Measurements from ENCODE around the gene SLC7A5.
"Not testable (repeated sequence)": the region's sequence is repeated elsewhere in the genome, so short reads cannot be mapped to it uniquely, and the experiment has no call there.

SLC7A5 gene

GRCh38 chr16:87834005-87834667, 35.2 kb downstream of the SLC7A5 start:
- no peak for DNase-seq (ENCODE audit: low read depth)

DNA sequence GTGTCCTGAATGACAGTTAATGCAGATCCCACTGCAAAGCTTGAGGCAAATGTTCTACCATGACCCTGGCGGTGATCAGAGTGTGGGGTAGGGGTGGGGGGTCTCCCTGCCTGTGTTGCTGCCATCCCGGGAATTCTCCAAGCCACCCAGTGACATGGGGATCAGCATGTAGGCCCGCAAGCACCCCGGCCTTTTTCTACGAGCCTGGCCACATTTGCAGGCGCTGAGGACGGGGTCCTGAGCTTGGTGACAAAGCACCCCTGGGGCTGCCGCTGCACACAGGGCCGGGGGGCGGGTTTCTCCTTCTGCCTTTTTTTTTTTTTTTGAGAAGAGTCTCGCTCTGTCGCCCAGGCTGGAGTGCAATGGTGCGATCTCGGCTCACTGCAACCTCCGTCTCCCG, 35.8 kb downstream of the SLC7A5 start:
- DNase-seq (ENCODE audit: low read depth): no peak

GRCh38 chr16:87832741-87833502, 36.4 kb downstream of the SLC7A5 start:
- DNase-seq (ENCODE audit: low read depth): no peak

GRCh38 chr16:87832137-87832527, 37.2 kb downstream of the SLC7A5 start:
- DNase-seq (ENCODE audit: low read depth): no peak

- DNase-seq (ENCODE audit: low read depth): no peak
Measured at GRCh38 chr16:87831421-87832136, 37.7 kb downstream of the SLC7A5 start.

DNA sequence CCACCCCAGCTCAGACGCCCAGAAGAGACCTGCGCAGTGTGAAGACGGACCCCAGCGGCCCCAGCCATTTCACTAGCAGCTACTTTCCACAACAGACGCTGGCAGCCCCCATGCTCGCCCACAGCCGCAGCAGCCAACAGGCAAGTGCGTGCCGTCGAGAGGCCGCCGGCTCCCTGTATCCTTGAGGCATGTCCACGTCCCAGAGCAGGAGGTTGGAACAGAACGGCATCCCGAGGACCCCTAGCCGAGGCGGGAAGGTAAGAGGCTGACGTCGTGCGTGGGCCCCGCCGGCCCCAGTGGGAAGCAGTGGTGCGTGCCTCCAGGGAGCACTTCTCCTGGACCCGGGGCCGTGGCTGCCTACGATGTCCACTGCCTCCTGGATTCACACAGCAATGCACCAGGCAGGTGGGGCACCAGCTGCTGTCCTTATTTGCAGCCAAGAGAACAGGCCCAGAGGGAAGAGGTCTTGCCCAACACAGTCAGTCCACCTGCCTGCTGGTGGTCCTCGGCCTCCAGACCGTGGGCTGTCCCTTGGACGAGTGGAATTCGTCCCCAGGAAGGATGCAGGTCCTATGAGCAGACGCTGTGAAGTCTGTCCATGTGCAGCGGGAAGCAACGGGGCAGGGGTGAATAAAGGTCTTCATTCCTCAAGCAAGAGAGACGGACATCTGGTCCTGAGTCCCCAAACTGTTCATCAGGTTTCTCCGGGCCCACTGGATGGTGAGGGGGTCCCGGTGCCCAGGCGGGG, 38.5 kb downstream of the SLC7A5 start:
- DNase-seq (ENCODE audit: low read depth): no peak

GRCh38 chr16:87829988-87830672, 39.2 kb downstream of the SLC7A5 start:
- DNase-seq (ENCODE audit: low read depth): no peak

DNA sequence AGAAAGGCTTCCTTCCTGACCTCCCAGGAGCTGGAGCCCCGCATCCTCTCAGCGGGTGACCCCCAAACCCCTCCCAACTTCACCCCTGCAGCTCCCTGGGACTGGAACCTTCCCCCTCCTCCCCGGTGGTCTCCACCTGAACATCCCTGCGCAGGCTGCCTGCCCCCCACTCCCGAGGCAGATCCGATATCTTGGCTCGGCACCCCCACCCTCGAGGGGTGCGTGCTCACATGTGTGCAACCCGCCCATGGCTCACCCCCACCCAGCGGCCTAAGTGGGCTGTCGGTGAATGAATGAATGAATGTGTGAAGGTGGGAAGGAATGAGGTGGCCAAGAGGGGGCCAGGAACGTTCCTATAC, 39.7 kb downstream of the SLC7A5 start:
- no peak for DNase-seq (ENCODE audit: low read depth)

- DNase-seq (ENCODE audit: low read depth): no peak
Measured at GRCh38 chr16:87828907-87829621, 40.2 kb downstream of the SLC7A5 start.

- no peak for DNase-seq (ENCODE audit: low read depth)
Measured at GRCh38 chr16:87828071-87828906, 41.0 kb downstream of the SLC7A5 start.

- not testable (repeated sequence) for DNase-seq (ENCODE audit: low read depth)
Measured at GRCh38 chr16:87827588-87827915, 41.8 kb downstream of the SLC7A5 start.

DNA sequence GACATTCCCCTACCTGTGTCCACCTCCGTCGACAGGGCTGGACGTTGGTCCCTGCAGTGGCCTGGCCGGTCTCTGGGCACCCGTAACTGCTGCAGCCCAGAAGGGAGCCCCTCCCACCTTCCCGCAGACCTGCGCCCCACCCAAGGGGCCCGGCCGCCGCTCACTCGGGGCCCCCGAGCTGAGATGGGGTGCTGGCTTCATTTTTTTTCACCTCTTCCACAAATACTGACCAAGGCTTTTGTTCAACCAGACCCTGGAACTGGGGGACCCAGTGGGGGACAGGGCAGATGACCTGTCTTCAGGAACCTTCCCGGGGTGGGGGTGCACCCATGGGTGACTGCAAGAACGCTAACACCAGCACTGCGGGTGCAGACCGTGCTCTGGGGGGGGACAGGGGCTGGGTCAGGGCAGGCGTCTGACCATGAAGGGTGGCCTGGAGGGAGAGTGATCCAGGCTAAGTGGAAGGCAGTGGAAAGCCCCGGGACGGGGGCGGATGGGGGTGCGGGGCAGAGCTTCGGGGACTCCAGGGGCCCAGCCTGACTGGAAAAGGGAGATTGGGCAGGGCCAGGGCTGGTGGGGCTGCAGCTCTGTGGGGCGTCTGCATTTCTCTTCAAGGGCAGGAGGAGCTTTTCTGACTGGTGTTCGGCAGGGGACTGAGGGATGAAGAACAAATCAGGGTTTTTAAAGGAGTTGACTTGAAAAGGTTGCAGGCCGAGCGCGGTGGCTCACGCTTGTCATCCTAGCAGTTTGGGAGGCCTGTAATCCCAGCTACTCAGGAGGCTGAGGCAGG, 42.3 kb downstream of the SLC7A5 start:
- no peak for DNase-seq (ENCODE audit: low read depth)

GRCh38 chr16:87826407-87826797, 42.9 kb downstream of the SLC7A5 start:
- DNase-seq (ENCODE audit: low read depth): not testable (repeated sequence)

- DNase-seq (ENCODE audit: low read depth): not testable (repeated sequence)
Measured at GRCh38 chr16:87825842-87826120, 43.5 kb downstream of the SLC7A5 start.

- DNase-seq (ENCODE audit: low read depth): no peak
Measured at GRCh38 chr16:87824991-87825841, 44.1 kb downstream of the SLC7A5 start.

DNA sequence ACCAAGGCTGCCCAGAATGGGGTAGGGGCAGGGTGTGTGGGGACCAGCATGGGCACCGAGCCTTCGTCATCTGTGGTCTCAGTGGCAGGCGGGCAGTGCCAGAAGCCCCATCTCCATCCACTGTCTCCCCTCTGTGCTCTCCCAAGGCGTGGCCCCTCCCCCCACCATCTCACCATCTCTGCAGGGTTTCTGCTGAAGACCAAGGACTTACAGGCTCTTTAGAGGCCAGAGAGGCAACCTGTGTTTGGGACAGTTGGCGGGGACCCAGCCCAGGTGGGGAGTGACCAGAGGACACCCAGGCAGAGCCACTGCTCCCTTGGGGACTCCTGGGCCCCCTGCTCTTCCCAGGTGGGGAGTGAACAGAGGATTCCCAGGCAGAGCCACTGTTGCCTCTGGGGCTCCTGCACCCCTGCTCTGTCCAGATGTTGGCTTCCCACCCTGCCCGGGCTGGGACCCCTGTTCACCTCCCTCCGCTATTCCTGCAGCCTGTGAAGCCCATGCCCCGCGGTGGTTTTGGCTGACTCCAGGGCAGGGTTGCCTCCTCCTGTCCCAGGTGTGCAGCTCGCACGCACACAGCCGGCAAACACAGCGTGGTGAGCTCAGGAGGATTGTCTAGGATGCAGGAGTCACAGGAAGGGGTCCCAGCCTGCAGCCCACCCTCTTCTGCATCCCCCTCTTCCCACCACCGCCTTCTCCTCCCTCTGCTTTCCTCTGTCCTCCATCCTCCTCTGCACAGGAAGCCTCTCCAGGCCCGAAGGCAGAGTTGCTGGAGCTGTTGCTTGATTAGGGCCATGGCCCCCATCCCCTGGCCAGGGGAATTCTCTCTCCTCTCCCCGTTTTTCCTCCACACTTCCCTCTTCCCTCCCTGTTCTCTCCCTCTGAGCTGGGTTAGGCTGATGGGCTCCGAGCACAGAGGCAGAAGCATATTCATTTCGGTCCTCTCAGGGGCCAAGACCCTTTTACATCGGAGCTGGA, 45.0 kb downstream of the SLC7A5 start:
- DNase-seq (ENCODE audit: low read depth): no peak

- no peak for DNase-seq (ENCODE audit: low read depth)
Measured at GRCh38 chr16:87823181-87823929, 46.0 kb downstream of the SLC7A5 start.
